Measurements from ENCODE around the gene CEP104.

The CEP104 gene

DNA sequence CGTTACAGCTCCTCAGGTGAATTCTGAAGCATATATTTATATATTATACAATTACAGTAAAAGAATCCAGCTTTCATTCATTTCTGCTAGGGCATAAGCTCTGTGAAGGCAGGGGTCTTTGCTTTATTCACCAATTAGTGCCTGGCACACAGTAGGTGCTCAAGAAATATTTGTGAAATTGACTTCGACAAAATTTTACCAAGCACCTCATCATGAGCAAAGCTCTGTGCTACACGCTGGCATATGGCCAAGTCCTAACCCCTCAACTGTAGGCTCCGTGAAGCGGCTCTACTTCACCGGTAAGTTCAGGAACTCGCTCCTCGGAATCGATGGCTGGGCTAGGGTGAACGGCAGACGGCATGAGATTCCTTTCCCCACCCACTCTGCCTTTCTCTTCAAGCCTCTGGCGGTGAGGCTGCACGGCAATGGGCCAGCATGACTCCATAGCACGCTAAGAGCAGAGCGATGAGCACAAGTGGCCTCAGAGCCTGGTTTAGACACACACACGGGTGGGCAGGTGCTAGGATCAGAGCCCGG, 34.4 kb upstream of the CEP104 start:
- no peak for TF ChIP-seq PPARA (CRISPR knock-in tag; IDR thresholded peaks at IDR 0.05; ENCODE audit: borderline replicate concordance)
- TF ChIP-seq SNAI2 (CRISPR knock-in tag; IDR thresholded peaks at IDR 0.05) = no peak
- TF ChIP-seq ZNF70 (CRISPR knock-in tag; IDR thresholded peaks at IDR 0.05) = no peak
- TF ChIP-seq ZNF8 (CRISPR knock-in tag; IDR thresholded peaks at IDR 0.05) = no peak
- TF ChIP-seq RARB (CRISPR knock-in tag; IDR thresholded peaks at IDR 0.05) = no peak
- TF ChIP-seq TOX (CRISPR knock-in tag; IDR thresholded peaks at IDR 0.05; ENCODE audit: borderline replicate concordance) = no peak
- TF ChIP-seq, protein P1, sequence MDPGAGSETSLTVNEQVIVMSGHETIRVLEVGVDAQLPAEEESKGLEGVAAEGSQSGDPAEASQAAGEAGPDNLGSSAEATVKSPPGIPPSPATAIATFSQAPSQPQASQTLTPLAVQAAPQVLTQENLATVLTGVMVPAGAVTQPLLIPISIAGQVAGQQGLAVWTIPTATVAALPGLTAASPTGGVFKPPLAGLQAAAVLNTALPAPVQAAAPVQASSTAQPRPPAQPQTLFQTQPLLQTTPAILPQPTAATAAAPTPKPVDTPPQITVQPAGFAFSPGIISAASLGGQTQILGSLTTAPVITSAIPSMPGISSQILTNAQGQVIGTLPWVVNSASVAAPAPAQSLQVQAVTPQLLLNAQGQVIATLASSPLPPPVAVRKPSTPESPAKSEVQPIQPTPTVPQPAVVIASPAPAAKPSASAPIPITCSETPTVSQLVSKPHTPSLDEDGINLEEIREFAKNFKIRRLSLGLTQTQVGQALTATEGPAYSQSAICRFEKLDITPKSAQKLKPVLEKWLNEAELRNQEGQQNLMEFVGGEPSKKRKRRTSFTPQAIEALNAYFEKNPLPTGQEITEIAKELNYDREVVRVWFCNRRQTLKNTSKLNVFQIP (CRISPR knock-in tag; IDR thresholded peaks at IDR 0.05; ENCODE audit: borderline replicate concordance, low read depth) = no peak
- no peak for TF ChIP-seq TCF4 (CRISPR knock-in tag; IDR thresholded peaks at IDR 0.05; ENCODE audit: borderline replicate concordance)
- TF ChIP-seq ZC3H10 (CRISPR knock-in tag; IDR thresholded peaks at IDR 0.05) = no peak
- TF ChIP-seq GLIS3 (CRISPR knock-in tag; IDR thresholded peaks at IDR 0.05) = no peak

DNA sequence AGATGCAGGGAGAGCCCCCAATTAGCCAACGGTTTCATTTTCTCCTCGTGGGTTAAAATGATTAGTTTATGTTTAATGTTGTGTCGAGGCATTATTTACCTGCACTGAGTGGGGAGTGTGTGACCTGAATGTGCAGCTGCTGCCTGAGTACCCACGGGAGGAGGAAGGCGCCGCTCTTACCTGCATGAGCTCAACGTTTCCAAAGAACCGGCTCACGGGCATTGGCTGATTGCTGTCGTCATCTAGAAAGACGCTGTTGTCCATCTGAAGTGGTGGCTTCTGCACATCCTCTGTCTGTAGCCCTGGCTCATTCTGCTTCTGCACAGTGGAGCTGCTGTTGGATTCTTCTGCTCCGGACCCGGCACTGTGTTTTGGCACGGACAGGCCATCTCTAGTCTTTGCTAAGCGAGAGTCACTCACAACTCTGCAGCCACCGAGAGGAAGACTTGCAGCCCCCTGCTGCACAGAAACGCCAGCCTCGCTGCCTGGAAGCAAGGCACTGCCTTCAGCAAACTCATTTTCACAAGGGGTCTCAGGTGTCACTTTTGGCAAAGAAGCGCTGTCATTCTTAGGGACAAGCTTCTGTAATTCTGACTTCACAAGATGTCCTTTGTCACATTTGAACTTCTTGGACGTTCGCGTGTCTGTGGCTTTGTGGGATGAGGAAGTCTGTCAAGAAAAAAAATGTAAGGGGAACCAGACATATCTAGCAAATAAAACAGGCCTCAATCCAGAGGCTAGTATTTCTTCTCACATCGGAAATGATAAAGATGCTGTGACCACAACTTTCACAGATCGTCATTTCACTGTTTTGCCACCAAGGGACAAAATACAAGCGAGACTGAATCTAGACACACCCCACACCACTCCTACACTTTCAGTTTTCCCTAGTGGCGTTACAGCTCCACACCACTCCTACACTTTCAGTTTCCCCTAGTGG, 33.6 kb upstream of the CEP104 start:
- no peak for ATAC-seq
- no peak for TF ChIP-seq TCF4 (CRISPR knock-in tag; IDR thresholded peaks at IDR 0.05; ENCODE audit: borderline replicate concordance)
- TF ChIP-seq ARNTL (CRISPR knock-in tag; IDR thresholded peaks at IDR 0.05; ENCODE audit: borderline replicate concordance, low read depth) = no peak
- no peak for TF ChIP-seq ZNF565 (CRISPR knock-in tag; conservative IDR thresholded peaks at IDR 0.05; ENCODE audit: low read depth)
- no peak for TF ChIP-seq ESRRG (CRISPR knock-in tag; IDR thresholded peaks at IDR 0.05)
- TF ChIP-seq SNAI2 (CRISPR knock-in tag; IDR thresholded peaks at IDR 0.05) = no peak
- TF ChIP-seq ZC3H10 (CRISPR knock-in tag; IDR thresholded peaks at IDR 0.05) = no peak
- no peak for TF ChIP-seq BACH2 (CRISPR knock-in tag; IDR thresholded peaks at IDR 0.05; ENCODE audit: borderline replicate concordance)
- TF ChIP-seq CSDC2 (CRISPR knock-in tag; IDR thresholded peaks at IDR 0.05) = no peak
- TF ChIP-seq ZNF8 (CRISPR knock-in tag; IDR thresholded peaks at IDR 0.05) = no peak
- TF ChIP-seq, protein P2, sequence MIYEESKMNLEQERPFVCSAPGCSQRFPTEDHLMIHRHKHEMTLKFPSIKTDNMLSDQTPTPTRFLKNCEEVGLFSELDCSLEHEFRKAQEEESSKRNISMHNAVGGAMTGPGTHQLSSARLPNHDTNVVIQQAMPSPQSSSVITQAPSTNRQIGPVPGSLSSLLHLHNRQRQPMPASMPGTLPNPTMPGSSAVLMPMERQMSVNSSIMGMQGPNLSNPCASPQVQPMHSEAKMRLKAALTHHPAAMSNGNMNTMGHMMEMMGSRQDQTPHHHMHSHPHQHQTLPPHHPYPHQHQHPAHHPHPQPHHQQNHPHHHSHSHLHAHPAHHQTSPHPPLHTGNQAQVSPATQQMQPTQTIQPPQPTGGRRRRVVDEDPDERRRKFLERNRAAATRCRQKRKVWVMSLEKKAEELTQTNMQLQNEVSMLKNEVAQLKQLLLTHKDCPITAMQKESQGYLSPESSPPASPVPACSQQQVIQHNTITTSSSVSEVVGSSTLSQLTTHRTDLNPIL (CRISPR knock-in tag; IDR thresholded peaks at IDR 0.05; ENCODE audit: low read depth) = no peak
- TF ChIP-seq ZFP30 (CRISPR knock-in tag; IDR thresholded peaks at IDR 0.05) = no peak
- TF ChIP-seq, protein P1 (CRISPR knock-in tag; IDR thresholded peaks at IDR 0.05; ENCODE audit: borderline replicate concordance, low read depth) = no peak
- TF ChIP-seq PPARA (CRISPR knock-in tag; IDR thresholded peaks at IDR 0.05; ENCODE audit: borderline replicate concordance) = no peak
- no peak for TF ChIP-seq ZNF70 (CRISPR knock-in tag; IDR thresholded peaks at IDR 0.05)
- no peak for TF ChIP-seq TOX (CRISPR knock-in tag; IDR thresholded peaks at IDR 0.05; ENCODE audit: borderline replicate concordance)
- TF ChIP-seq, protein P3, sequence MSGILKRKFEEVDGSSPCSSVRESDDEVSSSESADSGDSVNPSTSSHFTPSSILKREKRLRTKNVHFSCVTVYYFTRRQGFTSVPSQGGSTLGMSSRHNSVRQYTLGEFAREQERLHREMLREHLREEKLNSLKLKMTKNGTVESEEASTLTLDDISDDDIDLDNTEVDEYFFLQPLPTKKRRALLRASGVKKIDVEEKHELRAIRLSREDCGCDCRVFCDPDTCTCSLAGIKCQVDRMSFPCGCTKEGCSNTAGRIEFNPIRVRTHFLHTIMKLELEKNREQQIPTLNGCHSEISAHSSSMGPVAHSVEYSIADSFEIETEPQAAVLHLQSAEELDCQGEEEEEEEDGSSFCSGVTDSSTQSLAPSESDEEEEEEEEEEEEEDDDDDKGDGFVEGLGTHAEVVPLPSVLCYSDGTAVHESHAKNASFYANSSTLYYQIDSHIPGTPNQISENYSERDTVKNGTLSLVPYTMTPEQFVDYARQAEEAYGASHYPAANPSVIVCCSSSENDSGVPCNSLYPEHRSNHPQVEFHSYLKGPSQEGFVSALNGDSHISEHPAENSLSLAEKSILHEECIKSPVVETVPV (CRISPR knock-in tag; IDR thresholded peaks at IDR 0.05) = no peak
- no peak for TF ChIP-seq GLIS3 (CRISPR knock-in tag; IDR thresholded peaks at IDR 0.05)
- TF ChIP-seq OSR1 (CRISPR knock-in tag; IDR thresholded peaks at IDR 0.05) = no peak
- TF ChIP-seq, protein P4, sequence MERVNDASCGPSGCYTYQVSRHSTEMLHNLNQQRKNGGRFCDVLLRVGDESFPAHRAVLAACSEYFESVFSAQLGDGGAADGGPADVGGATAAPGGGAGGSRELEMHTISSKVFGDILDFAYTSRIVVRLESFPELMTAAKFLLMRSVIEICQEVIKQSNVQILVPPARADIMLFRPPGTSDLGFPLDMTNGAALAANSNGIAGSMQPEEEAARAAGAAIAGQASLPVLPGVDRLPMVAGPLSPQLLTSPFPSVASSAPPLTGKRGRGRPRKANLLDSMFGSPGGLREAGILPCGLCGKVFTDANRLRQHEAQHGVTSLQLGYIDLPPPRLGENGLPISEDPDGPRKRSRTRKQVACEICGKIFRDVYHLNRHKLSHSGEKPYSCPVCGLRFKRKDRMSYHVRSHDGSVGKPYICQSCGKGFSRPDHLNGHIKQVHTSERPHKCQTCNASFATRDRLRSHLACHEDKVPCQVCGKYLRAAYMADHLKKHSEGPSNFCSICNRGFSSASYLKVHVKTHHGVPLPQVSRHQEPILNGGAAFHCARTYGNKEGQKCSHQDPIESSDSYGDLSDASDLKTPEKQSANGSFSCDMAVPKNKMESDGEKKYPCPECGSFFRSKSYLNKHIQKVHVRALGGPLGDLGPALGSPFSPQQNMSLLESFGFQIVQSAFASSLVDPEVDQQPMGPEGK (CRISPR knock-in tag; IDR thresholded peaks at IDR 0.05; ENCODE audit: borderline replicate concordance) = no peak
- TF ChIP-seq, protein P5, sequence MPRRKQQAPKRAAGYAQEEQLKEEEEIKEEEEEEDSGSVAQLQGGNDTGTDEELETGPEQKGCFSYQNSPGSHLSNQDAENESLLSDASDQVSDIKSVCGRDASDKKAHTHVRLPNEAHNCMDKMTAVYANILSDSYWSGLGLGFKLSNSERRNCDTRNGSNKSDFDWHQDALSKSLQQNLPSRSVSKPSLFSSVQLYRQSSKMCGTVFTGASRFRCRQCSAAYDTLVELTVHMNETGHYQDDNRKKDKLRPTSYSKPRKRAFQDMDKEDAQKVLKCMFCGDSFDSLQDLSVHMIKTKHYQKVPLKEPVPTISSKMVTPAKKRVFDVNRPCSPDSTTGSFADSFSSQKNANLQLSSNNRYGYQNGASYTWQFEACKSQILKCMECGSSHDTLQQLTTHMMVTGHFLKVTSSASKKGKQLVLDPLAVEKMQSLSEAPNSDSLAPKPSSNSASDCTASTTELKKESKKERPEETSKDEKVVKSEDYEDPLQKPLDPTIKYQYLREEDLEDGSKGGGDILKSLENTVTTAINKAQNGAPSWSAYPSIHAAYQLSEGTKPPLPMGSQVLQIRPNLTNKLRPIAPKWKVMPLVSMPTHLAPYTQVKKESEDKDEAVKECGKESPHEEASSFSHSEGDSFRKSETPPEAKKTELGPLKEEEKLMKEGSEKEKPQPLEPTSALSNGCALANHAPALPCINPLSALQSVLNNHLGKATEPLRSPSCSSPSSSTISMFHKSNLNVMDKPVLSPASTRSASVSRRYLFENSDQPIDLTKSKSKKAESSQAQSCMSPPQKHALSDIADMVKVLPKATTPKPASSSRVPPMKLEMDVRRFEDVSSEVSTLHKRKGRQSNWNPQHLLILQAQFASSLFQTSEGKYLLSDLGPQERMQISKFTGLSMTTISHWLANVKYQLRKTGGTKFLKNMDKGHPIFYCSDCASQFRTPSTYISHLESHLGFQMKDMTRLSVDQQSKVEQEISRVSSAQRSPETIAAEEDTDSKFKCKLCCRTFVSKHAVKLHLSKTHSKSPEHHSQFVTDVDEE (CRISPR knock-in tag; IDR thresholded peaks at IDR 0.05) = no peak

More for the DNA sequence above, 34.4 kb upstream of the CEP104 start:
- ATAC-seq = no peak
